ENCODE measurements around the gene APP.
A peak's percentile ranks its signal among the peaks of the same experiment; 100 is the strongest.

The APP gene

GRCh38 chr21:26170471-26171257, at the start of gene APP:
Gene APP, minus strand, starts transcription at chr21:26170770. Its CDS starts 150 bp downstream, at chr21:26170620.
- DNase-seq (ENCODE audit: extremely low read depth in 1 of 2, low read depth in 1 of 2): peak; percentile 63 to 69

- no peak for DNase-seq (ENCODE audit: extremely low read depth in 1 of 2, low read depth in 1 of 2)
These were observed 41.6 kb upstream of the APP start for GRCh38 chr21:26212220-26212619.

GRCh38 chr21:26210614-26211013, 40.0 kb upstream of the APP start:
- DNase-seq (ENCODE audit: extremely low read depth in 1 of 2, low read depth in 1 of 2): no peak

GRCh38 chr21:26207021-26207420, 36.5 kb upstream of the APP start:
- no peak for DNase-seq (ENCODE audit: extremely low read depth in 1 of 2, low read depth in 1 of 2)

GRCh38 chr21:26199456-26199855, 28.9 kb upstream of the APP start:
- DNase-seq (ENCODE audit: extremely low read depth in 1 of 2, low read depth in 1 of 2): no peak

- no peak for DNase-seq (ENCODE audit: extremely low read depth in 1 of 2, low read depth in 1 of 2)
These were observed 25.1 kb upstream of the APP start for GRCh38 chr21:26195708-26196107.

GRCh38 chr21:26194811-26195251, 24.3 kb upstream of the APP start:
- DNase-seq (ENCODE audit: extremely low read depth in 1 of 2, low read depth in 1 of 2): no peak

GRCh38 chr21:26194326-26194725, 23.8 kb upstream of the APP start:
- DNase-seq (ENCODE audit: extremely low read depth in 1 of 2, low read depth in 1 of 2): no peak

- DNase-seq (ENCODE audit: extremely low read depth in 1 of 2, low read depth in 1 of 2): no peak
These were observed 21.0 kb upstream of the APP start for GRCh38 chr21:26191609-26192008.

- no peak for DNase-seq (ENCODE audit: extremely low read depth in 1 of 2, low read depth in 1 of 2)
These were observed 17.9 kb upstream of the APP start for GRCh38 chr21:26188422-26188821.

- DNase-seq (ENCODE audit: extremely low read depth in 1 of 2, low read depth in 1 of 2): no peak
These were observed 14.9 kb upstream of the APP start for GRCh38 chr21:26185446-26185845.

- no peak for DNase-seq (ENCODE audit: extremely low read depth in 1 of 2, low read depth in 1 of 2)
These were observed 14.5 kb upstream of the APP start for GRCh38 chr21:26185021-26185420.

GRCh38 chr21:26179501-26179900, 8.9 kb upstream of the APP start:
- DNase-seq (ENCODE audit: extremely low read depth in 1 of 2, low read depth in 1 of 2): no peak

- DNase-seq (ENCODE audit: extremely low read depth in 1 of 2, low read depth in 1 of 2): no peak
These were observed 7.3 kb upstream of the APP start for GRCh38 chr21:26177746-26178426.

- DNase-seq (ENCODE audit: extremely low read depth in 1 of 2, low read depth in 1 of 2): no peak
These were observed 6.6 kb upstream of the APP start for GRCh38 chr21:26177187-26177586.

- no peak for DNase-seq (ENCODE audit: extremely low read depth in 1 of 2, low read depth in 1 of 2)
These were observed 909 bp upstream of the APP start for GRCh38 chr21:26171258-26172100.

GRCh38 chr21:26169611-26170470, 729 bp downstream of the APP start:
- DNase-seq (ENCODE audit: extremely low read depth in 1 of 2, low read depth in 1 of 2): peak in 1 of 2 donors; percentile 14

- no peak for DNase-seq (ENCODE audit: extremely low read depth in 1 of 2, low read depth in 1 of 2)
These were observed 1.4 kb downstream of the APP start for GRCh38 chr21:26169061-26169610.

GRCh38 chr21:26168371-26168770, 2.2 kb downstream of the APP start:
- DNase-seq (ENCODE audit: extremely low read depth in 1 of 2, low read depth in 1 of 2): no peak

GRCh38 chr21:26167593-26167992, 3.0 kb downstream of the APP start:
- no peak for DNase-seq (ENCODE audit: extremely low read depth in 1 of 2, low read depth in 1 of 2)
